GM23248 (cell line): Measurements from ENCODE around the gene C6orf62. TPM values are rescaled to one million over a fixed set of nuclear protein-coding genes. Genes with fewer than 3 reads are reported as not detected.
"Not testable (repeated sequence)": the region's sequence is repeated elsewhere in the genome, so short reads cannot be mapped to it uniquely, and the experiment has no call there.

ENCODE experiments used
- DNase-seq: peaks from one replicate; pipeline ENCODE4 v3.0.0-alpha.2; 2015
- H2AFZ ChIP-seq: fragments of 200-600 bp; sonication (generic); 2 replicates; pipeline ENCODE4 v1.6.1; 2016; ENCODE audit warnings: antibody characterized with exemption
- H3F3A ChIP-seq: fragments of 200-600 bp; sonication (generic); 2 replicates; pipeline ENCODE4 v1.6.1; 2016; ENCODE audit warnings: mild to moderate bottlenecking, antibody characterized with exemption, mixed run types; ENCODE audit not compliant: insufficient read depth
- H3K27ac ChIP-seq: fragments of 200-600 bp; sonication (generic); 2 replicates; pipeline ENCODE4 v1.5.1; 2016; ENCODE audit warnings: mild to moderate bottlenecking
- H3K27me3 ChIP-seq: fragments of 200-600 bp; sonication (generic); replicated peaks from 2 replicates; pipeline ENCODE4 v1.6.1; 2016; ENCODE audit warnings: mild to moderate bottlenecking; ENCODE audit not compliant: insufficient read depth
- H3K36me3 ChIP-seq: fragments of 200-600 bp; sonication (generic); 2 replicates; pipeline ENCODE4 v1.6.1; 2016; ENCODE audit warnings: low read depth, mild to moderate bottlenecking
- H3K4me1 ChIP-seq: fragments of 200-600 bp; sonication (generic); 2 replicates; pipeline ENCODE4 v1.6.1; 2016; ENCODE audit warnings: mild to moderate bottlenecking; ENCODE audit not compliant: insufficient read depth
- H3K4me2 ChIP-seq: fragments of 200-600 bp; sonication (generic); one replicate; pipeline ENCODE4 v1.6.1; 2016; ENCODE audit warnings: mild to moderate bottlenecking; ENCODE audit not compliant: unreplicated experiment
- H3K4me3 ChIP-seq: fragments of 200-600 bp; sonication (generic); 2 replicates; pipeline ENCODE4 v1.5.1; 2016; ENCODE audit warnings: mild to moderate bottlenecking
- H3K79me2 ChIP-seq: fragments of 200-600 bp; sonication (generic); 2 replicates; pipeline ENCODE4 v1.6.1; 2016; ENCODE audit warnings: mild to moderate bottlenecking; ENCODE audit not compliant: insufficient read depth
- H3K9ac ChIP-seq: fragments of 200-600 bp; sonication (generic); 2 replicates; pipeline ENCODE4 v1.6.1; 2016; ENCODE audit warnings: mild to moderate bottlenecking
- H3K9me2 ChIP-seq: fragments of 200-600 bp; sonication (generic); 2 replicates; pipeline ENCODE4 v1.6.1; 2016; ENCODE audit warnings: mixed run types, mild to moderate bottlenecking, moderate library complexity; ENCODE audit not compliant: insufficient read depth
- H3K9me3 ChIP-seq: fragments of 200-600 bp; sonication (generic); one replicate; pipeline ENCODE4 v1.6.1; 2017; ENCODE audit warnings: low read depth
- H4K20me1 ChIP-seq: fragments of 200-600 bp; sonication (generic); 2 replicates; pipeline ENCODE4 v1.6.0; 2016; ENCODE audit not compliant: insufficient read depth
- EZH2 ChIP-seq: fragments of 200-600 bp; sonication (generic); IDR thresholded peaks from 2 replicates; pipeline ENCODE4 v1.6.1; 2018; ENCODE audit warnings: antibody characterized with exemption, mild to moderate bottlenecking; ENCODE audit not compliant: insufficient read depth, poor library complexity, severe bottlenecking
- EZH2phosphoT487 ChIP-seq: fragments of 200-600 bp; sonication (generic); IDR thresholded peaks from 2 replicates; pipeline ENCODE4 v1.6.1; 2018; ENCODE audit warnings: antibody characterized with exemption, moderate library complexity, mild to moderate bottlenecking, low read depth; ENCODE audit not compliant: insufficient read depth
- WGBS, 2 experiments: methylation state at CpG; one replicate each; pipeline ENCODE4 v1.1.6; 2015 to 2017; ENCODE audit warnings: low lambda C conversion rate in 2 of 2, low coverage in 1 of 2; ENCODE audit errors: missing lambda C conversion rate in 2 of 2; 5-methylcytosine and 5-hydroxymethylcytosine counted together
- in situ Hi-C: fragments of 300-500 bp; cut with MboI; formaldehyde crosslinking; loops from 2 replicates; pipeline ENCODE4 v1.15.0; 2020
- polyA plus RNA-seq: library from polyadenylated mRNA; unstranded; fragments of >200 nt; fragmentation: Nextera tagmentation; extraction: Ambion mirVana; gene quantifications from 2 replicates; pipeline ENCODE4 v1.2.1, GENCODE V29; 2016
- total RNA-seq: library from RNA; depleted of rRNA; stranded (reverse); fragments of >200 nt; shearing (Covaris generic); gene quantifications from 2 replicates; pipeline ENCODE4 v1.2.3, GENCODE V29; 2014

The C6orf62 gene
- total and polyA plus RNA-seq, 2 experiments from 2014 or later = 107 to 307 TPM

GRCh38 chr6:24734166-24734565 lies 15.2 kb upstream of the C6orf62 start:
- H3K9ac ChIP-seq = no peak overlapping the region
- TF ChIP-seq EZH2phosphoT487 = no peak
- TF ChIP-seq EZH2 = no peak
- no peaks in the 10 kb centered on the region for H4K20me1 ChIP-seq
- no peaks in the 10 kb centered on the region for H3K9me3 ChIP-seq
- no peaks in the 10 kb centered on the region for H3K79me2 ChIP-seq
- in situ Hi-C loops = no loop called here
- DNase-seq = no peak
- H3K27me3 ChIP-seq = no peaks in the 10 kb centered on the region
- H3F3A ChIP-seq = no peaks in the 10 kb centered on the region
- no peak overlapping the region for H3K27ac ChIP-seq
- H3K4me3 ChIP-seq = no peak overlapping the region
- WGBS, 2 experiments = 63 to 65% methylated on average over 1 of the region's 1 CpG
- H3K36me3 ChIP-seq = no peaks in the 10 kb centered on the region
- H3K9me2 ChIP-seq = no peaks in the 10 kb centered on the region
- no peak overlapping the region for H3K4me2 ChIP-seq
- no peaks in the 10 kb centered on the region for H3K4me1 ChIP-seq
- no peak overlapping the region for H2AFZ ChIP-seq

DNA sequence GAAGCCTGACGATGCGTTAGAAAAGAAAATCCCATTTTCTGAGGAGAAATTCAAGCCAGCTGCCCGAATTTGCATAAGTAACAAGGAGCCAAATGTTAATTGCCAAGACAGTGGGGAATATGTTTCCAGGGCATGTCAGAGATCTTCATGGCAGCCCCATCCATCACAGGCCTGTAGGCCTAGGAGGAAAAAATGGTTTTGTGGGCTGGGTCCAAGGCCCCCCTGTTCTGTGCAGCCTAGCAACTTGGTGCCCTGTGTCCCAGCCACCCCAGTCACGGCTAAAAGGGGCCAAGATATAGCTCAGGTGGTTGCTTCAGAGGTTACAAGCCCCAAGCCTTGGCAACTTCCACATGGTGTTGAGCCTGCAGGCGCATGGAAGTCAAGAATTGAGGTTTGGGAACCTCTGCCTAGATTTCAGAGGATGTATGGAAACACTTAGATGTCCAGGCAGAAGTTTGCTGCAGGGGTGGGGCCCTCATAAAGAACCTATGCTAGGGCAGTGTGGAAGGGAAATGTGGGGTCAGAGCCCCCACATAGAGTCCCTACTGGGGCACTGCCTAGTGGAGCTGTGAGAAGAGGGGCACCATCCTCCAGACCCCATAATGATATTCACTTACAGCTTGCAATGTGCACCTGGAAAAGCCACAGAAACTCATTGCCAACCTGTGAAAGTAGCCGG lies 12.6 kb upstream of the C6orf62 start:
- H3K9ac ChIP-seq, H3K9me2 ChIP-seq, H3K27me3 ChIP-seq, H3K79me2 ChIP-seq, DNase-seq, H2AFZ ChIP-seq, H3K4me2 ChIP-seq, H3K4me3 ChIP-seq, in situ Hi-C loops, H3K9me3 ChIP-seq, H4K20me1 ChIP-seq, H3K36me3 ChIP-seq, H3F3A ChIP-seq, H3K27ac ChIP-seq, H3K4me1 ChIP-seq: not testable (repeated sequence)
- WGBS, 2 experiments = 52 to 58% methylated on average over 6 of the region's 6 CpGs

DNA sequence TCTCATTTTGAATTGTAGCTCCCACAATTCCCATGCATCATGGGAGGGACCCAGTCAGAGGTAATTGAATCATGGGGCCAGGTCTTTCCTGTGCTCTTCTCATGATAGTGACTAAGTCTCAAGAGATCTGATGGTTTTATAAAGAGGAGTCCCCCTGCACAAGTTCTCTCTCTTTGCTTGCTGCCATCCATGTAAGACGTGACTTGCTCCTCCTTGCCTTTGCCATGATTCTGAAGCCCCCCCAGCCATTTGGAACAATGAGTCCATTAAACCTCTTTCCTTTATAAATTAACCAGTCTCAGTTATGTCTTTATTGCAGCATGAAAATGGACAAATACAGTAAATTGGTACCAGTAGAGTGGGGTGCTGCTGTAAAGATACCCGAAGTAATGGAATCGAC lies 11.7 kb upstream of the C6orf62 start:
- H3K27me3 ChIP-seq, H3K36me3 ChIP-seq, H4K20me1 ChIP-seq, H3K4me1 ChIP-seq, H3K4me2 ChIP-seq, H3K9me3 ChIP-seq, H3K9me2 ChIP-seq, DNase-seq, H3K9ac ChIP-seq, H3K79me2 ChIP-seq, H3F3A ChIP-seq, in situ Hi-C loops, H3K4me3 ChIP-seq, H2AFZ ChIP-seq, H3K27ac ChIP-seq: not testable (repeated sequence)
- 68 to 71% methylated on average over 3 of the region's 3 CpGs for WGBS, 2 experiments

GRCh38 chr6:24723270-24723669 lies 4.3 kb upstream of the C6orf62 start:
- Histone ChIP-seq H3K4me1 (0 out of 2 replicates have a peak, but pooled peaks cover 7% of the 10 kb centered on the region), H3K27ac (no peak overlapping the region), H3K9me2 (no peaks in the 10 kb centered on the region), H3K79me2 (peaks cover 24% of the 10 kb centered on the region), H2AFZ (peak overlapping the region; percentile 13; the same call in 1 of the 2 replicates), H3K9me3 (no peaks in the 10 kb centered on the region), H3K4me3 (no peak overlapping the region), H3F3A (peaks cover 17% of the 10 kb centered on the region), H3K36me3 (peaks cover 4% of the 10 kb centered on the region; the same call in 1 of the 2 replicates), H3K9ac (no peak overlapping the region), H3K27me3 (no peaks in the 10 kb centered on the region), H4K20me1 (peaks cover 10% of the 10 kb centered on the region; the same call in 1 of the 2 replicates), H3K4me2 (no peak overlapping the region)
- in situ Hi-C loops = no loop called here
- TF ChIP-seq EZH2phosphoT487 (no peak), EZH2 (no peak)
- DNase-seq = no peak
- 82 to 85% methylated on average over 3 of the region's 3 CpGs for whole genome bisulfite sequencing, 2 experiments
